Breast epithelium (tissue), 4 donors: ENCODE data around the gene OSBPL2. TPM values are rescaled to one million over a fixed set of nuclear protein-coding genes. Genes with fewer than 3 reads are reported as not detected.

ENCODE experiments used
- DNase-seq, 2 donors: peaks; one replicate each; pipeline ENCODE4 v3.0.0-alpha.2; 2019; ENCODE audit warnings: low spot score in 2 of 2
- H3K27ac ChIP-seq, 2 donors: fragments of 200-600 bp; sonication (generic) in 1 of 2; one replicate each; pipeline ENCODE4 v1.5.1; 2016 to 2019; ENCODE audit warnings: mild to moderate bottlenecking in 1 of 2
- H3K27me3 ChIP-seq, 2 donors: fragments of 200-600 bp; sonication (generic) in 1 of 2; one replicate each; pipeline versions ENCODE4 v1.5.1 to v1.6.0; 2017 to 2019; ENCODE audit warnings: control low read depth in 1 of 2, mild to moderate bottlenecking in 1 of 2
- H3K36me3 ChIP-seq: fragments of 200-600 bp; one replicate; pipeline ENCODE4 v1.5.1; 2019
- H3K4me1 ChIP-seq, 2 donors: fragments of 200-600 bp; sonication (generic); one replicate each; pipeline ENCODE4 v1.5.1; 2016 to 2019; ENCODE audit warnings: control low read depth in 1 of 2
- H3K4me3 ChIP-seq, 3 donors: fragments of 200-600 bp; sonication (generic); 1 replicate in 2 of 3; 2 replicates in 1 of 3; pipeline ENCODE4 v1.5.1; 2016 to 2019; ENCODE audit warnings: mild to moderate bottlenecking in 3 of 3, moderate library complexity in 2 of 3
- H3K9me3 ChIP-seq, 2 donors: fragments of 200-600 bp; sonication (generic) in 1 of 2; one replicate each; pipeline ENCODE4 v1.5.1; 2016 to 2019; ENCODE audit warnings: control low read depth in 1 of 2
- CTCF ChIP-seq, 3 donors: fragments of 450-650 bp; IDR thresholded peaks; one replicate each; pipeline ENCODE4 v1.5.1; 2016 to 2017; ENCODE audit warnings: antibody characterized with exemption in 3 of 3, mild to moderate bottlenecking in 3 of 3, moderate library complexity in 3 of 3
- POLR2A ChIP-seq: fragments of 450-650 bp; IDR thresholded peaks from one replicate; pipeline ENCODE4 v1.6.1; 2016; ENCODE audit warnings: antibody characterized with exemption, mild to moderate bottlenecking, moderate library complexity
- POLR2AphosphoS5 ChIP-seq, 3 donors: sonication (generic); formaldehyde crosslinking; IDR thresholded peaks; one replicate each; pipeline ENCODE4 v1.6.1; 2017; ENCODE audit warnings: antibody characterized with exemption in 3 of 3
- intact Hi-C: fragments of 100-400 bp; cut with DNase I; formaldehyde crosslinking; loops from one replicate; pipeline ENCODE4 v1.15.1; 2023; ENCODE audit warnings: low total_unique reads
- total RNA-seq, 3 donors: library from RNA; depleted of rRNA; stranded (reverse); fragments of >200 nt; gene quantifications; one replicate each; pipeline ENCODE4 v1.1.0, GENCODE V29; 2016

Gene OSBPL2
- total RNA-seq, 3 donors from 2014 or later: 25.0 to 46.1 (median 38.0) TPM

- intact Hi-C loops: no loop called here
- Histone ChIP-seq H3K4me1 (peaks cover 6 to 8% of the 10 kb centered on the region in 2 donors), H3K9me3 (no peaks in the 10 kb centered on the region), H3K27ac (no peak overlapping the region), H3K27me3 (peaks cover 10 to 76% of the 10 kb centered on the region in 2 donors), H3K4me3 (no peak overlapping the region), H3K36me3 (no peaks in the 10 kb centered on the region)
- no peak for DNase-seq
- TF ChIP-seq POLR2AphosphoS5 (IDR thresholded peaks at IDR 0.05) (no peak), CTCF (IDR thresholded peaks at IDR 0.05) (no peak), POLR2A (no peak)
These were observed 23.0 kb upstream of the OSBPL2 start for GRCh38 chr20:62215020-62215990.

GRCh38 chr20:62215991-62216635 lies 22.2 kb upstream of the OSBPL2 start:
- Histone ChIP-seq H3K4me1 (peaks cover 6 to 12% of the 10 kb centered on the region in 2 donors), H3K9me3 (no peaks in the 10 kb centered on the region), H3K27me3 (peaks cover 6 to 76% of the 10 kb centered on the region in 2 donors), H3K4me3 (no peak overlapping the region), H3K27ac (no peak overlapping the region), H3K36me3 (no peaks in the 10 kb centered on the region)
- intact Hi-C loops: no loop called here
- TF ChIP-seq POLR2AphosphoS5 (IDR thresholded peaks at IDR 0.05) (no peak), POLR2A (no peak), CTCF (IDR thresholded peaks at IDR 0.05) (no peak)
- no peak for DNase-seq

GRCh38 chr20:62216636-62217566 lies 21.4 kb upstream of the OSBPL2 start:
- Histone ChIP-seq H3K4me3 (no peak overlapping the region), H3K27ac (no peak overlapping the region), H3K36me3 (no peaks in the 10 kb centered on the region), H3K9me3 (no peaks in the 10 kb centered on the region), H3K4me1 (peaks cover 6 to 12% of the 10 kb centered on the region in 2 donors), H3K27me3 (peaks cover 6 to 76% of the 10 kb centered on the region in 2 donors)
- DNase-seq: no peak
- TF ChIP-seq POLR2A (no peak), POLR2AphosphoS5 (IDR thresholded peaks at IDR 0.05) (no peak), CTCF (IDR thresholded peaks at IDR 0.05) (no peak)
- intact Hi-C loops: no loop called here

- intact Hi-C loops: no loop called here
- H3K27ac ChIP-seq: no peak overlapping the region
- no peaks in the 10 kb centered on the region for H3K9me3 ChIP-seq
- TF ChIP-seq POLR2A (no peak), POLR2AphosphoS5 (IDR thresholded peaks at IDR 0.05) (no peak), CTCF (IDR thresholded peaks at IDR 0.05) (no peak)
- H3K36me3 ChIP-seq: no peaks in the 10 kb centered on the region
- H3K4me1 ChIP-seq: peaks cover 6 to 12% of the 10 kb centered on the region in 2 donors
- H3K4me3 ChIP-seq: no peak overlapping the region
- DNase-seq: no peak
- peaks cover 4 to 89% of the 10 kb centered on the region in 2 donors for H3K27me3 ChIP-seq
These were observed 20.2 kb upstream of the OSBPL2 start for GRCh38 chr20:62217913-62218773.
